Measurements from ENCODE around the gene CCL17.
"Not testable (repeated sequence)": the region's sequence is repeated elsewhere in the genome, so short reads cannot be mapped to it uniquely, and the experiment has no call there.

The CCL17 gene

GRCh38 chr16:57403965-57404817 is at the start of gene CCL17:
TSS of gene CCL17 (plus strand) at chr16:57404767. CDS start at chr16:57413933, 9,166 bp downstream.
- DNase-seq: no peak

- DNase-seq: no peak
These were observed 48.6 kb upstream of the CCL17 start for GRCh38 chr16:57355898-57356414.

- DNase-seq: no peak
These were observed 48.0 kb upstream of the CCL17 start for GRCh38 chr16:57356547-57356946.

- peak; percentile 37 to 41 for DNase-seq
These were observed 47.1 kb upstream of the CCL17 start for GRCh38 chr16:57357330-57358085.

- DNase-seq: no peak
These were observed 46.5 kb upstream of the CCL17 start for GRCh38 chr16:57358086-57358420.

GRCh38 chr16:57358527-57359095 is 46.0 kb upstream of the CCL17 start, which contains the start of gene CCL22:
TSS of gene CCL22 (plus strand) at chr16:57358783. CDS start at chr16:57358817, 34 bp downstream.
- peak in 1 of 2 experiments; percentile 7 for DNase-seq

- no peak for DNase-seq
These were observed 44.1 kb upstream of the CCL17 start for GRCh38 chr16:57360321-57360935.

GRCh38 chr16:57361404-57361803 is 43.2 kb upstream of the CCL17 start:
- DNase-seq: no peak

GRCh38 chr16:57364143-57364542 is 40.4 kb upstream of the CCL17 start:
- no peak for DNase-seq

GRCh38 chr16:57366544-57367040 is 38.0 kb upstream of the CCL17 start:
- DNase-seq: no peak

GRCh38 chr16:57367116-57367752 is 37.3 kb upstream of the CCL17 start:
- no peak for DNase-seq

GRCh38 chr16:57371494-57372371 is 32.8 kb upstream of the CCL17 start:
- DNase-seq: no peak

- no peak for DNase-seq
These were observed 32.0 kb upstream of the CCL17 start, which contains the start of gene CX3CL1 for GRCh38 chr16:57372372-57373116. TSS of gene CX3CL1 (plus strand) at chr16:57372490. CDS start at chr16:57372569, 79 bp downstream.

- DNase-seq: no peak
These were observed 31.2 kb upstream of the CCL17 start for GRCh38 chr16:57373117-57373947.

- DNase-seq: no peak
These were observed 30.5 kb upstream of the CCL17 start for GRCh38 chr16:57374067-57374534.

GRCh38 chr16:57374925-57375465 is 29.6 kb upstream of the CCL17 start:
- not testable (repeated sequence) for DNase-seq

- DNase-seq: no peak
These were observed 28.2 kb upstream of the CCL17 start for GRCh38 chr16:57376313-57376818.

- no peak for DNase-seq
These were observed 27.3 kb upstream of the CCL17 start for GRCh38 chr16:57377080-57377841.

All from AML-193 (cell line).